ENCODE results near the gene SDCBP2. TPM values are rescaled to one million over a fixed set of nuclear protein-coding genes. Genes with fewer than 3 reads are reported as not detected.

The SDCBP2 gene
- polyA plus RNA-seq, 1 donor from 2014 or later = 0.91 TPM

Other genes starting within 250 kb of the SDCBP2 start
- gene PSMF1, start 210.5 kb downstream of the SDCBP2 start, polyA plus RNA-seq = 163 TPM
- gene TMEM74B, start 144.2 kb downstream of the SDCBP2 start, polyA plus RNA-seq = 0.80 TPM
- gene C20orf202, start 125.7 kb downstream of the SDCBP2 start, polyA plus RNA-seq = not detected
- not detected for gene RAD21L1, start 103.1 kb downstream of the SDCBP2 start, polyA plus RNA-seq
- gene SNPH, start 62.8 kb downstream of the SDCBP2 start, polyA plus RNA-seq = 1.3 TPM
- 36.1 TPM for gene FKBP1A, start 63.9 kb upstream of the SDCBP2 start, polyA plus RNA-seq
- 112 TPM for gene NSFL1C, start 137.7 kb upstream of the SDCBP2 start, polyA plus RNA-seq
- gene SIRPB2, start 162.3 kb upstream of the SDCBP2 start, polyA plus RNA-seq = 0.15 TPM
- gene SIRPD, start 228.6 kb upstream of the SDCBP2 start, polyA plus RNA-seq = not detected